Measurements from ENCODE around the gene POLL.
A peak's percentile ranks its signal among the peaks of the same experiment; 100 is the strongest.

Gene POLL

DNA sequence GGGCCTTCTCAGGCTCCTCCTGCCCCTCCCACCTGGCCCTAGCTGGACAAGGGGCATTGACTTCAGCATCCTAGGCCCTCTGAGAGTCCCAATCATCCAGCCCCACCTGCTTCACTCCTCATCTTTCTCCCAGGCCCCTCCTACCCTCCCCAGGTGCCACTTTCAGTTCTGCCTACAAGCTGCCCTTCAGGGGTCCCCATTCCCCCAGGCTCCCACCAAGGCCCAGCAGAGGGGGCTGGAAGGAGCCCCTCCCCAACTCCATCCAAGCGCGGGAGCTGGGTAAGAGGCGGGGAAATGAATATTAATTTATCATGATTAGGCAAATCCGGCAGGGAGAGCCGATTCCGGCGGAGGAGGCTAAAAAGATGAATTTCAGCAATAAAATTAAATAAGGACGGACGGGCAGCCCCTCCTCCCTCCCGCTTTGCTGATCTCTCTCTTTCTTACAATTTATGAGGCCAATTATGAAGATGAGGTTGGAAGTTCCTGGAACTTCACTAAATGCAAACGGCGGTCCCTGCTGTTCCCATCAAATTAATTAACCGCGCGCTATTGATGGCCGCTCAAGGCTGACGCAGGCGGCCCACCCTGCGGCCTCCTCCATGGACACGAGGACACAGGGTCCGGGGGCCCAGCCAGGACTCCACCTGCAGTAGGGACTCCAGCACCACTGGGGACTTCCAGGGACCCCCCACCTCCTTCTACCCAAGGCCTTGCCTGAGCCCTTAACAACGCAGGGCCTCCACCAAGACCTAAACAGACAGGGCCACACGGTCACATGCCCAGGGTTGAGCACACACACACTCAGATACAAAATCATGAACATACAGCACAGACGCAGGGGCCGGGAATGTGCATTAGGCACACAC lies 13.9 kb downstream of the POLL start:
- H3K4me3 ChIP-seq (ENCODE audit: control insufficient read depth, low read depth, low read length) = no peak overlapping the region
- TF ChIP-seq, protein P1, sequence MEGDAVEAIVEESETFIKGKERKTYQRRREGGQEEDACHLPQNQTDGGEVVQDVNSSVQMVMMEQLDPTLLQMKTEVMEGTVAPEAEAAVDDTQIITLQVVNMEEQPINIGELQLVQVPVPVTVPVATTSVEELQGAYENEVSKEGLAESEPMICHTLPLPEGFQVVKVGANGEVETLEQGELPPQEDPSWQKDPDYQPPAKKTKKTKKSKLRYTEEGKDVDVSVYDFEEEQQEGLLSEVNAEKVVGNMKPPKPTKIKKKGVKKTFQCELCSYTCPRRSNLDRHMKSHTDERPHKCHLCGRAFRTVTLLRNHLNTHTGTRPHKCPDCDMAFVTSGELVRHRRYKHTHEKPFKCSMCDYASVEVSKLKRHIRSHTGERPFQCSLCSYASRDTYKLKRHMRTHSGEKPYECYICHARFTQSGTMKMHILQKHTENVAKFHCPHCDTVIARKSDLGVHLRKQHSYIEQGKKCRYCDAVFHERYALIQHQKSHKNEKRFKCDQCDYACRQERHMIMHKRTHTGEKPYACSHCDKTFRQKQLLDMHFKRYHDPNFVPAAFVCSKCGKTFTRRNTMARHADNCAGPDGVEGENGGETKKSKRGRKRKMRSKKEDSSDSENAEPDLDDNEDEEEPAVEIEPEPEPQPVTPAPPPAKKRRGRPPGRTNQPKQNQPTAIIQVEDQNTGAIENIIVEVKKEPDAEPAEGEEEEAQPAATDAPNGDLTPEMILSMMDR (IDR thresholded peaks at IDR 0.05; ENCODE audit: control insufficient read depth, insufficient read depth, low read depth, low read length, missing control alignments) = no peak
- no peak for DNase-seq (ENCODE audit: low read depth)

DNA sequence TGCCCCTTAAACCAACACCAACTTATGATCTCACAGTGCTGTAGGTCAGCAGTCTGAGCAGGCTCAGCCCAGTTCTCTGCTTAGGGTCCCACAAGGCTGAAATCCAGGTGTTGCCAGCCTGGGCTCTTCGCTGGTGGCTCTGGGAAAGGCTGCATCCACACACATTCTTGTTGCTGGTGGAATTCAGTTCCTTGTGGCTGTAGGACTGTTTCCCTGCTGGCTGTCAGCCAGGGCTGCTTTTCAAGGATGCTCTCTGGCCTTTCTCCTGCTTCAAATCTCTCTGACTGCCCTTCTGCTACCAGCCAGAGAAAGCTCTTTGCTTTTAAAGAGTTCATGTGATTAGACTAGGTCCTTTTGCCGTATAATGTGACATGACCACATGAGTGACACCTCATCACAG lies 15.3 kb downstream of the POLL start:
- TF ChIP-seq, protein P1 (IDR thresholded peaks at IDR 0.05; ENCODE audit: control insufficient read depth, insufficient read depth, low read depth, low read length, missing control alignments) = no peak
- DNase-seq (ENCODE audit: low read depth) = no peak
- H3K4me3 ChIP-seq (ENCODE audit: control insufficient read depth, low read depth, low read length) = no peak overlapping the region

DNA sequence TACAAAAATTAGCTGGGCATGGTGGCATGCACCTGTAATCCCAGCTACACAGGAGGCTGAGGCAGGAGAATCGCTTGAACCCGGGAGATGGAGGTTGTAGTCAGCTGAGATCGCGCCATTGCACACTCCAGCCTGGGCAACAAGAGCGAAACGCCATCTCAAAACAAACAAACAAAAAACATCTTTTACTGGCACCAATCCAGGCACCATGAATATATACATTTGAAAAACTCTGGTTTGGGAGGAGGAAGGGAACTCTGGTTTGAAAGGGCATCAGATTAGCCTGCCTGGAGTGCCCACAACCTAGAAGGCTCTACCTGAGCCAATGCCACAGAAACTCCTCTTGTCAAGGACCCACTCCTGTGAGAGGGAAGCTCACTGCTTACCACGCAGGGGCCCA lies 15.9 kb downstream of the POLL start:
- DNase-seq (ENCODE audit: low read depth) = no peak
- H3K4me3 ChIP-seq (ENCODE audit: control insufficient read depth, low read depth, low read length) = no peak overlapping the region
- TF ChIP-seq, protein P1 (IDR thresholded peaks at IDR 0.05; ENCODE audit: control insufficient read depth, insufficient read depth, low read depth, low read length, missing control alignments) = no peak

DNA sequence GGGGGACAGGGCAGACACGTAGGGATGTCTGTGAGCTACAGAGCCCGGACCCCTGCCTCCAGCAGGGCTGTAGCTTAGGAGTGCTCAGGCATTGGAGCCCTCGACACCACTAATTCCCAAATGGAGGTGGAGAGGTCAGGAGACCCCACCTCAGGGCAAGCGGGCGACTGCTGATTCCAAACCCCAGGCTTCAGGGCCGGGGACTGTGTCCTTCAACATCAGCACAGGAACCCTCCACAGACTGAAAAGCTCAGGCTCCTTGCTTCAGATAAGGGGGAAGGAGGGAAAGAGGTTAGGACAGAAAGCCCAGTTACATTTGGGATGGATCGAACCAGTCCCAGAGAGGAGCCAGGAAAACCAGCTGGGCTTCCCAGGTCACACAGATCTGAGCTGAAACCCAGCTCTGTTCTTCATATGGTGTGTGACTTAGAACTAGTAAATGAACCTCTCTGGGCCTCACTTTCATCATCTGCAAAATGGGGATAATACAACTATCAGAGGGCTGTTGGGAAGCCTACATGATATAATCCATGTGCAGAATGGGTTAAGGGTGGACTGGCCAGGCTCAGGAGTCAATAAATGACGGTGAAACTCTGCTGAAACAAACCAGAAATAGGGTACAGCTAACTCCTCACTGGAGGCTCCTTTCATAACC lies 16.7 kb downstream of the POLL start:
- TF ChIP-seq, protein P1 (IDR thresholded peaks at IDR 0.05; ENCODE audit: control insufficient read depth, insufficient read depth, low read depth, low read length, missing control alignments) = no peak
- DNase-seq (ENCODE audit: low read depth) = no peak

DNA sequence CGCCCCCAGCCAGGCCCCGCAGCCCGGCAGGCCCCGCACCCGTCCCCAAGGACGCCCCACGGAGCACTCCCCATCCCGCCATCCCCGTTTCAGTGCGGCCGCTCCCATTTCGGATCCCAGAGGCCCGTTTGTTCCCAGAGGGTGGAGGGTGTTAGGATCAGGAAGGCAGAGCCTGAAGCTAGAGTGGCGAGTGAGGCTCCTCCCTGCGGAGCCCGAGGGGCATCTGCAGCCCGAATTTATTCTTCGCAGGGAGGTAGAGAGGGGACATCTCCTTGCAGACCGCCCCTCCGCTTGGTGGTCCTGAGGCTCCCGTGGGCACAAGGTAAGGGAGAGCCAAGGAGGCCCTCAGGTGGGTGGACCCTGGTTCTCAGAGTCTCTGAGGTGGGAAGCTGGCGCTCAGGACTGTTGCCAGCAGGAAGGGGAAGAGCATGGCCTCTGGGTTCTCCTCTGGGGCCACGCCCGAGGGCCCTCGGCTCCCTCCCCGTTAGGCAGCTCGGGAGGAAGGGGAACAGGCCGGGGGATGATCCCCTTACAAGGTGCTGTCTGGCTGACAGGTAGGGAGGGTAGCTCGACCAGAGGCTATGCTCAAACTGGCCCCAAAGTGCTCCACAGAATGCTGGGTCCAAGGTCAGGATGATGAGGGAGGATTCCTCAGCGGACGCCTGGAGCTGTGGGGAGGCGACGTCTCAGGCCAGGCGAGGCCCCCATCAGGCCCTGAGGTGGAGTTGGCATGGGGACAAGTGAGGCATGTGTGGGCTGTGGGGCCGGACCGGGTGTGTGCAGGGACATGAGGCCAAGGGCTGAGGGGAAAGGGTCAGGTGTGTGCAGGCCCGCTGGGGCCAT lies 17.4 kb downstream of the POLL start:
- H3K4me3 ChIP-seq (ENCODE audit: control insufficient read depth, low read depth, low read length) = peak overlapping the region; percentile 70
- no peak for DNase-seq (ENCODE audit: low read depth)
- TF ChIP-seq, protein P1 (IDR thresholded peaks at IDR 0.05; ENCODE audit: control insufficient read depth, insufficient read depth, low read depth, low read length, missing control alignments) = no peak

More for the DNA sequence above, 16.7 kb downstream of the POLL start:
- no peak overlapping the region for H3K4me3 ChIP-seq (ENCODE audit: control insufficient read depth, low read depth, low read length)
